ENCODE data around the gene FOXE1.

- no peak for TF ChIP-seq CTCF (conservative IDR thresholded peaks at IDR 0.05)
- no peak for TF ChIP-seq ZFX (IDR thresholded peaks at IDR 0.05)
Observed at GRCh38 chr9:97851446-97851883, 1.6 kb upstream of the FOXE1 start.

All from C4-2B (cell line).